DND-41 (cell line): ENCODE measurements around the gene NKD1.

ENCODE experiments used
- ATAC-seq: fragments of 200-7000 bp; cut with Tn5 transposase; 3 replicates; pipeline ENCODE4 v1.9.1; 2021; ENCODE audit warnings: low read depth; ENCODE audit not compliant: insufficient read depth
- DNase-seq: peaks from one replicate; pipeline ENCODE4 v3.0.0-alpha.2; 2020
- H2AFZ ChIP-seq: 2 replicates; pipeline ENCODE4 v1.6.0; 2012; ENCODE audit warnings: low read depth, low read length
- H3K27ac ChIP-seq: 2 replicates; pipeline ENCODE4 v1.5.1; 2012; ENCODE audit warnings: low read length, inconsistent platforms
- H3K27me3 ChIP-seq: fragments of 200-600 bp; sonication (generic); 2 replicates; pipeline ENCODE4 v1.6.0; 2012; ENCODE audit warnings: low read length, mild to moderate bottlenecking, inconsistent platforms; ENCODE audit not compliant: insufficient read depth, poor library complexity
- H3K36me3 ChIP-seq: 2 replicates; pipeline ENCODE4 v1.5.1; 2012; ENCODE audit warnings: low read length, inconsistent platforms; ENCODE audit not compliant: insufficient read depth
- H3K4me1 ChIP-seq: 2 replicates; pipeline ENCODE4 v1.5.1; 2012; ENCODE audit warnings: mild to moderate bottlenecking, low read length; ENCODE audit not compliant: insufficient read depth
- H3K4me2 ChIP-seq: 2 replicates; pipeline ENCODE4 v1.6.0; 2012; ENCODE audit warnings: mild to moderate bottlenecking, moderate library complexity, low read length, inconsistent platforms; ENCODE audit not compliant: insufficient read depth
- H3K4me3 ChIP-seq, 2 experiments: fragments of 200-600 bp in 1 of 2; shearing (Covaris generic) in 1 of 2; 2 replicates each; pipeline ENCODE4 v1.5.1; 2012 to 2016; ENCODE audit warnings: inconsistent platforms in 2 of 2, low read length in 2 of 2, mild to moderate bottlenecking in 2 of 2, low read depth in 1 of 2, moderate library complexity in 1 of 2
- H3K79me2 ChIP-seq: 2 replicates; pipeline ENCODE4 v1.6.0; 2012; ENCODE audit warnings: low read length, inconsistent platforms; ENCODE audit not compliant: insufficient read depth
- H3K9ac ChIP-seq: 2 replicates; pipeline ENCODE4 v1.6.0; 2012; ENCODE audit warnings: low read depth, mild to moderate bottlenecking, inconsistent platforms, low read length, moderate library complexity
- H3K9me3 ChIP-seq: 2 replicates; pipeline ENCODE4 v1.5.1; 2012; ENCODE audit warnings: low read length, moderate library complexity, mild to moderate bottlenecking, inconsistent platforms; ENCODE audit not compliant: insufficient read depth, severe bottlenecking
- H4K20me1 ChIP-seq: 2 replicates; pipeline ENCODE4 v1.6.0; 2012; ENCODE audit warnings: low read length; ENCODE audit not compliant: insufficient read depth
- EZH2 ChIP-seq: IDR thresholded peaks from 3 replicates; pipeline ENCODE4 v1.6.1; 2012; ENCODE audit warnings: borderline replicate concordance, low read depth, mild to moderate bottlenecking, moderate library complexity, low read length, inconsistent platforms; ENCODE audit not compliant: severe bottlenecking
- TF ChIP-seq, protein P1 (sequence below): IDR thresholded peaks from 2 replicates; pipeline ENCODE4 v1.5.1; 2012; ENCODE audit warnings: borderline replicate concordance, low read length, moderate library complexity, mild to moderate bottlenecking; ENCODE audit not compliant: poor library complexity, severe bottlenecking; ENCODE audit errors: extremely low read depth

The NKD1 gene

DNA sequence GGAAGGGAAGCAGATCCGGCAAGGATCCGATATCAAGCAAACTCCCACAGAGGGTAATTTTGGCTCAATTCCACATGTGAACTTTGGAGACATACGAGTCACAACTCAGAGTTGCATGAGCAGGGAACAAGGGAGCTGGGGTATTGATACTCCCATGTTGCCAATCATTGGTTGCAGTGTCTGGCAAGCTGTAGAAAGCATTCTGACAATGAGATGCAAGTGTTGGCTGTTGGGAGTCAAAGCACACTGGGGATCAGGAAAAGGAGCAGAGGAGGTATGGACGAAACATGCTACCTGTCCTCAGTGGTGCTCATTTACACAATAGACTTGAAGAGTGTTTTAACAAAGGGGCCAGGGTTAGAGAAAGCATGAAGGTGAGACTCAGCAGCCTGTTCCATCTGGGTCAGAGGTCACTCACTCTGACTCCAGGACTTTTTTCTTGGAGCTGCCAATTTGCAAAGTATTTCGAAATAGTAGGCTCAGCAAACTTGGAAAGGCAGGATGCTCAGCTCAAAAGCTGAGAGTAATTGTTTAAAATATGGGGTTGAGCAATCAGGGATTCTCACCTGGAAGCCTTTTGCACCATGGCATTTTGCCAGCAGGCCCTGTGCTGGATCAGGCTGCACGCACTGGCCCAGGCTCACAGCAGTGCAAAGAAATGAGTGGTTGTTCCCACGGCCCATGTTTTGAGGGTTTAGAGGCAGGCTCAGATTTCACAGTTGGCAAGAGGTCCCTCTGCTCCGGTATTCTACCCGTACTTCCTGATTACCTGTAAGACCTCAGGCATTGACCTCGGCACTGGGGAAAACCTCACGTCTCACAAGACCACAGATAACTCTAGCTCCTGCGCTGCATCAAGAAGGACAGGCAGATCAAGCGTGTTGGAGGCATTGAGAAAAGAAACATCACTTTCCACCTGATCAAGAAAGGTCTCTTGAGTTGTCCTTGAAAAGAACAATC lies 17.6 kb upstream of the NKD1 start:
- no peak for DNase-seq
- Histone ChIP-seq H3K4me3 (no peak overlapping the region), H3K27me3 (no peaks in the 10 kb centered on the region), H3K9me3 (peaks cover 6% of the 10 kb centered on the region), H3K27ac (no peak overlapping the region), H3K4me2 (no peak overlapping the region), H3K9ac (no peak overlapping the region), H3K79me2 (no peaks in the 10 kb centered on the region), H3K36me3 (no peaks in the 10 kb centered on the region), H2AFZ (no peak overlapping the region), H3K4me1 (no peaks in the 10 kb centered on the region), H4K20me1 (peaks cover 2% of the 10 kb centered on the region; the same call in 1 of the 2 replicates)
- TF ChIP-seq, protein P1, sequence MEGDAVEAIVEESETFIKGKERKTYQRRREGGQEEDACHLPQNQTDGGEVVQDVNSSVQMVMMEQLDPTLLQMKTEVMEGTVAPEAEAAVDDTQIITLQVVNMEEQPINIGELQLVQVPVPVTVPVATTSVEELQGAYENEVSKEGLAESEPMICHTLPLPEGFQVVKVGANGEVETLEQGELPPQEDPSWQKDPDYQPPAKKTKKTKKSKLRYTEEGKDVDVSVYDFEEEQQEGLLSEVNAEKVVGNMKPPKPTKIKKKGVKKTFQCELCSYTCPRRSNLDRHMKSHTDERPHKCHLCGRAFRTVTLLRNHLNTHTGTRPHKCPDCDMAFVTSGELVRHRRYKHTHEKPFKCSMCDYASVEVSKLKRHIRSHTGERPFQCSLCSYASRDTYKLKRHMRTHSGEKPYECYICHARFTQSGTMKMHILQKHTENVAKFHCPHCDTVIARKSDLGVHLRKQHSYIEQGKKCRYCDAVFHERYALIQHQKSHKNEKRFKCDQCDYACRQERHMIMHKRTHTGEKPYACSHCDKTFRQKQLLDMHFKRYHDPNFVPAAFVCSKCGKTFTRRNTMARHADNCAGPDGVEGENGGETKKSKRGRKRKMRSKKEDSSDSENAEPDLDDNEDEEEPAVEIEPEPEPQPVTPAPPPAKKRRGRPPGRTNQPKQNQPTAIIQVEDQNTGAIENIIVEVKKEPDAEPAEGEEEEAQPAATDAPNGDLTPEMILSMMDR, result no peak
- ATAC-seq, result no peak

DNA sequence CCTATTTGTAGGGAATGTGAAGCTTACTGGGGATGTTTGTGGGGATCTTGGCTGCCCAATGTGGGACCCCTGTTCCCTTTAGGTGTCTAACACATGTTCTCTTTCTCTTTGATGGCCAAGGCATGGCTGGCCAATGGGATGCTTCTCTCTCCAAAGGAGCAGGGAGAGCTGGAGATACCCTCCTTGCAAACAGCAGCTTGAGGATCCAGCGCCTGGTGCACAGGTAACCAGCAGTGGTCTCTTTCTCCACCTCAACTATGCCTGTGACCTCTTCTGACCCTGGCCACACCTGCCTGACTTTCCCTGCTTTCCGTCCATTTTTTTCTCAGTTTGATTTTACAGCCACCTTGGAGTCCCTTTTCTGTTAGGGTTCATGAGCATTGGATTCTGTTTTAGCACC lies 16.8 kb upstream of the NKD1 start:
- H3K27ac ChIP-seq, result no peak overlapping the region
- no peak overlapping the region for H3K4me3 ChIP-seq
- H3K9ac ChIP-seq, result no peak overlapping the region
- H3K4me1 ChIP-seq, result no peaks in the 10 kb centered on the region
- H2AFZ ChIP-seq, result no peak overlapping the region
- no peak overlapping the region for H3K4me2 ChIP-seq
- H3K36me3 ChIP-seq, result no peaks in the 10 kb centered on the region
- peaks cover 6% of the 10 kb centered on the region for H3K9me3 ChIP-seq
- H4K20me1 ChIP-seq, result peaks cover 3% of the 10 kb centered on the region; the same call in 1 of the 2 replicates
- ATAC-seq (no peak), DNase-seq (no peak)
- H3K79me2 ChIP-seq, result no peaks in the 10 kb centered on the region
- no peaks in the 10 kb centered on the region for H3K27me3 ChIP-seq
- TF ChIP-seq, protein P1, result no peak
- no peak for TF ChIP-seq EZH2

DNA sequence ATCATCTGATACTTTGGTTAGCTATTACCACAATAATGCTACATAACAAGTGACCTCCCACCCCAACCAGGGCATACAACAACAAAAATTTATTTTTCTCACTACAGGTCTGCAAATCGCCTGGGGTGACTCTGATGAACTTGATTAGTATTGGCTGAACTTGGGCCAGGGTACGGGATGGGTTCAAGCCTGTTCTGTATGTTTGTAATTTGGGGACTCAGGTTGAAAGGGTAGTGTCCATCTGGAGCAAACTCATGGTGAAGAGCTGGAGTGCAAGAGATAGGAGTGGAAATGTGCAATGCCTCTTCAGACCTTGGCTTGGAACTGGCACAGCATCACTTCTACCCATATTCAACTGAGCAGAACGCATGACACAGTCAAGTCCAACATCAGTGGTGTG lies 16.3 kb upstream of the NKD1 start:
- Histone ChIP-seq H3K27me3 (no peaks in the 10 kb centered on the region), H3K79me2 (no peaks in the 10 kb centered on the region), H3K4me1 (no peaks in the 10 kb centered on the region), H3K4me2 (no peak overlapping the region), H3K9ac (no peak overlapping the region), H3K36me3 (no peaks in the 10 kb centered on the region), H3K4me3 (no peak overlapping the region), H2AFZ (no peak overlapping the region), H4K20me1 (peaks cover 3% of the 10 kb centered on the region; the same call in 1 of the 2 replicates), H3K27ac (no peak overlapping the region), H3K9me3 (peaks cover 6% of the 10 kb centered on the region)
- ATAC-seq, result no peak
- DNase-seq, result no peak
- TF ChIP-seq, protein P1, result no peak
- TF ChIP-seq EZH2, result no peak
